NCI-H1417 treated with DMSO at 0.1 percent for 48 hours (cell line): ENCODE results near the gene TMEM128.
A peak's percentile ranks its signal among the peaks of the same experiment; 100 is the strongest.
"Not testable (repeated sequence)": the region's sequence is repeated elsewhere in the genome, so short reads cannot be mapped to it uniquely, and the experiment has no call there.

ENCODE experiments used
- DNase-seq: peaks from one replicate; lab custom pipeline; 2025; lab: John Stamatoyannopoulos, UW

The TMEM128 gene

GRCh38 chr4:4254666-4255065 is 6.6 kb upstream of the TMEM128 start:
- DNase-seq: no peak

DNA sequence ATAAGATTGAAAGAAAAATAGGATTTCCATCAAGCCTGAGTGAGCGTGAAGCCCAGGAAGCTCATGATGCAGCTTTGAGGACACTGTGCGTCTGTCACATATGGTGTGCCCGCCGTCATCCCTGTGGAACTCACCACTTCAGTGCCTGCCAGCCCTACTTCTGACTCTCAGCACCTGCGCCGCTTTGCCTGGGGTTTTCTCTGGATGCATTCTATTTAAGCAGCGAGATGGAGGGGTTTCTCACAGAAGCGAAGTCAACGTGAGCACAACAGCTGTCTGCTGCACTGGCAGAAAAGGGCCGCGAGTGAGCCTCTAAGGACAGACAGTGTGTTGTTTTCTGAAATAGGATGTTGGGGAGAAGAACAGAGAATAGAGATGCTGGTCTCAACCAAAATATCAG is 6.2 kb upstream of the TMEM128 start:
- DNase-seq: no peak

DNA sequence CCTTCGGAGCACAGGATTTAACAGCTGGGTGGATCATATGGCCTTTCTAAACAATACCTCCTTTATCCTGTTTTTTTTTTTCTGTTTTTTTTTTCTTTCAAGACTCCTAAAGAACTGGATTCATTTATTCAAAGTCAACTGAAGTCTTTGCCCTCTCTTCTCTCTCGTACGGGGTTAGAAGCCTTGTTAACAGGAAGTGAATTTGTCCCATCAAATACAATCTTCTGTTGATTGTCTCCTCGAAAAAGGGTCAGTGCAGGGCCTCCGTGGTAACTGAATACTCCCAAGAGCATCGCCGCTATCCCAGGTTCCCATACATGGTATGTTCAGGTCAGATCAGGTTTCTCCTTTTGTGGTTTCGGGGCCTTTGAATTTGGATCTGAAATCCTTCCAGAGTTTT is 1.8 kb upstream of the TMEM128 start:
- no peak for DNase-seq

DNA sequence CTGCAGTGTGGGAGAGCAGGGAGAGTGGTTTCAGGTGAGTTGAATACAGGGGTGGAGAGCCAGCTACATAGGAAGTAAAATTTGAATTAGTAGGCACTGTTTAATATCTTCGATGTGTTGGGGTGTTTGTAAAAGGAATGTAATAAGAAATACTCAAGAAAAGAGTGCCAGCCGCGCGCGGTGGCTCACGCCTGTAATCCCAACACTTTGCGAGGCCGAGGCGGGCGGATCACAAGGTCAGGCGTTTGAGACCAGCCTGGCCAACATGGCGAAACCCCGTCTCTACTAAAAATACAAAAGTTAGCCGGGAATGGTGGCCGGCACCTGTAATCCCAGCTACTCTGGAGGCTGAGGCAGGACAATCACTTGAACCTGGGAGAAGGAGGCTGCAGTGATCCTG is 1.3 kb upstream of the TMEM128 start:
- DNase-seq: not testable (repeated sequence)

DNA sequence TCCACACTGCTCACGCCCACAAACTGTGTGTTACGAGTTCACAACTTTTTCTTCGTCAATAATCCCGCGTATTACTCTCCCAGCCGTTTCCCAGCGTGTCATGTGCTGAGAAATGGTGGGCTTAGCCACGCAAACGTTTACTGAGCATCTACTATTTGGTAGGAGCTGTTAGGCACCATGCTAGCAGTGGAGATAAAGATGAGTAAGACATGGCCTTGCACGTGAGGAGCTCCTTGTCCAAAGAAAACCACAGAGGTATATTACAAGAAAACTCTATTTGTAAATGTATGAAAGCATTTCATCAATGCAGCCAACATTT is 821 bp upstream of the TMEM128 start:
- DNase-seq: no peak

DNA sequence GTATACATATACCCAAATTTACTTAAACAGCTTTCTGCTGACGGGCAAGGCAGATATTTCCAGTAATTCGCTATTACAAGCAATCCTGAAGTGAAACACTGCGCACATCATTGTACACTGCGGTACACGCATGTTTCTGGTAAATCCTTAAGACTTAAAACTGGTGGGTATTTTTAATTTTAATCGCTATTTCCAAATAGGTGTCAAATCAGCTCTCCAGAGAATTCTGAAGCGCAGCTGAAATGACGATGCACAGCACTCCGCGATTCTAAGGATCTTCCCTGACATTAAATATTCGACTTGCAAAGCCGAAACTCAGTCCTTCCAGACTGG is 361 bp downstream of the TMEM128 start:
- DNase-seq: peak; percentile 16

DNA sequence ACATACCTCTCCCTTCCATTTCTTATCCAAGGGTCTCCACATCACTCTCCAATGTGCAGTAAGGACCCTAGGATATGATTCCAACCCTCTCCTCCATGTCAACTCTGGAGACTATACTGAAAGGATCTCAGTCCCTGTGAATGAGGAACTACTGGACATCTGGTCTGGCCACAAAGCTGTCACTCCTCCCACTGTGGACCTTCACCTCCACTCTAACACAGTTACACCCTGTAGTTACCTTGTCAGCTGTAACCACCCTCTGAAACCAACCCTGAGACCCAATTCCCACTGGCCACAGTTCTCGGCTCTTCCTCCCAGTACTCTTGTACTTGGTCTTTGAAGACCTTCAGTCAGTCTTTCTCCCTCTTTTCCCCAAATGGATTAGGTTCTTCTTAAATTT is 2.9 kb downstream of the TMEM128 start:
- no peak for DNase-seq

GRCh38 chr4:4239551-4239950 is 8.5 kb downstream of the TMEM128 start:
- DNase-seq: not testable (repeated sequence)

DNA sequence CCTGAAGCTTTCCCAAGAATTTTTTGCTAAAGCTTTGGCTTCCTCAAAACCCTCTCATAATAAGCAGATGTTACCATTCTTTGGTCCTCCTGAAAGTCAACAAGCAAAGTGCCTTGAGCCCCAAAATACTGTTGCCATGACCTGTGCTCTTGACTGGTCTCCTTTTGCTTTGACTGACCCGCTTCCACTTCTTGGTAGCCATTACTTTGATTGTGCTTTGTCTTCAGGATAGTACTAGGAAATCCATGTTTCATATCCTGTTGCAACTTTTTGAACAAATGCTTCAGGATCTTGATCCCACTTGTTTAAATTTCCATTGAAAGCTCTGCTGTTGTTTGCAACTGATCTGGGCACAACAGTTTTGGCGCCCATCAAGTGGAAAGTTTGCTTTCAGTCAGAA is 14.4 kb downstream of the TMEM128 start:
- no peak for DNase-seq

GRCh38 chr4:4228356-4228668 is 19.7 kb downstream of the TMEM128 start:
- DNase-seq: no peak

DNA sequence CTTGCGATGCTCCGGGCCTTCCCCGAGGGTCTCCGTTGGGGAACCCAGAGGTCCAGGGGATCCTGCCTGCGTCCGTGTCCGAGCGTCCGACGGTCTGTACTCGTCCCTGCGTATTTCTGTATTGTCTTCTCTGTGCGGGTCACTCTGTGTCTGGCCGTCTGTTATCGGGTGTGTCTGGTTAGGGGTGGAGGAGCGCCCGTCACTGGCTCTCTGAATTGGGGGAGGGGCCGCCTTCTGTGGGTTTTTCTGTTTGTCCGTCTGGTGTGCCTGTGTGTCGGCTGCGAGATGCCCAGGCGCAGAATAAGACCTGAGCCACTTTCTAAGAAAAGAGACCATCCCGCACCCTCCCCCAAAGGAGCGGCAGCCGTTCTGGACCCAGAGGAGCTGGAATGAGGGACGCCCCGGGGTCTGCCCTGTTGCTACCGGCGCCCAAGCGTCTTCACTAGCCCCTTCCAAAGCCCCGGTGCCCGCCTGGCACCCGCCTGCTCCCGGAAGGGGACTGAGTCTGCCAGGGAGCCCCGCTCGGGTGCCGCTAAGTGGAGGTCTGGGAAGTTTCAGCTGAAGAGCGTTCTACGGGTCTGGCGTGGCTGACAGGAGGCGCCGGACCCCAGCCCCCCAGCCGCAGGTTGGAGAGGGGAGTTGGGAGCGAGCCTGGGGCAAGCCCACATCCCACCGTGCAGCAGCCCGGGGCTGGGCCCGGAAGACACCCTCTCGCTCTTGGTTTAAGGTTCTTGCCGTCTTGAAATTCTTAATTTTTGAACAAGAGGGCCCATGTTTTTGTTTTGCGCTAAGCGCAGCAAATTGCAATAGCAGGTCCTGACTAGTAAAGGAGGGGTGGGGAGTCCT is 20.3 kb downstream of the TMEM128 start:
- DNase-seq: no peak

- DNase-seq: no peak
Measured at GRCh38 chr4:4226606-4227438, 21.2 kb downstream of the TMEM128 start, which contains the start of gene OTOP1. Gene OTOP1 (minus strand): TSS chr4:4226929. CDS start chr4:4226864, 65 bp downstream.

GRCh38 chr4:4225915-4226605 is 22.0 kb downstream of the TMEM128 start:
- no peak for DNase-seq

- no peak for DNase-seq
Measured at GRCh38 chr4:4217113-4217512, 30.9 kb downstream of the TMEM128 start.

- DNase-seq: no peak
Measured at GRCh38 chr4:4216648-4217047, 31.4 kb downstream of the TMEM128 start.

DNA sequence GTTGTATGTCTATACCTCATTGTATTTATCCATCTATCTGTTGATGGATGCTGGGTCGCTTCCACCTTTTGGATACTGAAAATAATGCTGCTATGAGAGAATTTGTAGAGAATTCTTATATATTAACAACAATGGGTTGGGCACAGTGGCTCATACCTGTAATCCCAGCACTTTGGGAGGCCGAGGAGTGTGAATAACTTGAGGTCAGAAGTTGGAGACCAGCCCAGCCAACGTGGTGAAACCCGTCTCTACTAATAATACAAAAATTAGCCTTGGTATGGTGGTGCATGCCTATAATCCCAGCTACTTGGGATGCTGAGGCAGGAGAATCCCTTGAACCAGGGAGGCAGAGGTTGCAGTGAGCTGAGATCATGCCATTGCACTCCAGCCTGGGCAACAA is 34.3 kb downstream of the TMEM128 start:
- not testable (repeated sequence) for DNase-seq

- DNase-seq: no peak
Measured at GRCh38 chr4:4206204-4206603, 41.8 kb downstream of the TMEM128 start.

GRCh38 chr4:4204401-4204745 is 43.6 kb downstream of the TMEM128 start:
- DNase-seq: no peak

DNA sequence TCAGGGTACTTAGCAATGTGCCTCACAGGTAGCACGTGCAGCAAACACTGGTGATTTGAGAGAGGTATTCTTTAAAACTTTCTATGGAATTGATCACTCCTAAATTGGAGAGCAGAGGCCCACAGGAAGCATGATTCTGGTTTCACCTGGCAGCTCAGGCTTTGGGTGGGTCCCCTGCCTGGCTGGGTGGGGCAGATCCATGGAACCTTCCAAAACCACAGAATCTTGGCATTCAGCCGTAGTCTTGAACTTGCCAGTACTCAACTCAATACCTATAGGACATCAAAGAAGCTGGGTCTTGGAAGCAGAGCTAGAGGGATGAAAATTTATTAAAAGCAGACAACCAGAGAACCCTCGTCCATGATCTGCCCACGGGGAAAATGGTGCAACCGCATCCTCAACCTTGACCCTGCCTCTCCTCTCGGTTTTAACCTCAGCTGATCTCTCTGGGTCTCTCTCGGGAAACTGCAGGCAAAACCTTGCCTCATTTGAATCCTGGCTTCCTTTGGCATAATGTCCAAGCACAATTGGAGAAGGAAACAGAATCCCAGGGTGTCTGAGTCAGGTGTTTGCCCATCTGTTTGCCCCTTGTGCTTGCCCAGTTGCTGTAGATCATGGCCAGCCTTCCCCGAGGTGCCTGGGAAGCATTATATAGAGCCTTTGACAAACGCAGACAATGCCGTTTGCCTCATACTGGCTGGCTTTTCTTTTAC is 44.2 kb downstream of the TMEM128 start:
- DNase-seq: no peak

- DNase-seq: no peak
Measured at GRCh38 chr4:4202510-4202909, 45.5 kb downstream of the TMEM128 start.

GRCh38 chr4:4200624-4201023 is 47.4 kb downstream of the TMEM128 start:
- DNase-seq: no peak

- no peak for DNase-seq
Measured at GRCh38 chr4:4195354-4195753, 52.7 kb downstream of the TMEM128 start.
